K562 (cell line): ENCODE results near the gene OTUD5. TPM values are rescaled to one million over a fixed set of nuclear protein-coding genes. Genes with fewer than 3 reads are reported as not detected.

ENCODE experiments used
- ATF1 ChIP-seq, 2 experiments: fragments of 450-650 bp in 1 of 2; IDR thresholded peaks; 2 replicates each; pipeline ENCODE4 v1.6.1; 2016; ENCODE audit warnings: missing compliant biosample characterization in 1 of 2, missing genetic modification characterization in 1 of 2
- BMI1 ChIP-seq: fragments of 150-350 bp; IDR thresholded peaks from 2 replicates; pipeline ENCODE4 v1.6.1; 2014; ENCODE audit warnings: low read length
- CTBP1 ChIP-seq: fragments of 450-650 bp; IDR thresholded peaks from 2 replicates; pipeline ENCODE4 v1.6.1; 2016; ENCODE audit warnings: borderline replicate concordance
- FOXK2 ChIP-seq, 2 experiments: fragments of 450-650 bp; IDR thresholded peaks in 1 of 2; conservative IDR thresholded peaks in 1 of 2; 2 replicates each; pipeline ENCODE4 v1.6.1; 2016; ENCODE audit warnings: low read depth in 2 of 2, mild to moderate bottlenecking in 1 of 2
- GABPA ChIP-seq: fragments of 200-800 bp; sonication (Bioruptor generic); conservative IDR thresholded peaks from 2 replicates; pipeline ENCODE4 v1.6.1; 2016; ENCODE audit warnings: low read depth, missing genetic modification characterization, missing compliant biosample characterization
- HNRNPLL ChIP-seq: fragments of 200-400 bp; formaldehyde crosslinking; IDR thresholded peaks from 2 replicates; pipeline ENCODE4 v1.6.1; 2017; ENCODE audit warnings: low read length, low read depth, mild to moderate bottlenecking; ENCODE audit not compliant: poor library complexity, severe bottlenecking
- NFYB ChIP-seq: IDR thresholded peaks from 2 replicates; pipeline ENCODE4 v1.6.1; 2011; ENCODE audit warnings: mild to moderate bottlenecking, moderate library complexity; ENCODE audit not compliant: insufficient read length; ENCODE audit errors: extremely low read depth
- POLR2H ChIP-seq: IDR thresholded peaks from 2 replicates; pipeline ENCODE4 v1.6.1; 2016; ENCODE audit warnings: missing genetic modification characterization, low read depth, mild to moderate bottlenecking, control low read depth, missing compliant biosample characterization, moderate library complexity
- RBBP5 ChIP-seq: fragments of 200-600 bp; sonication (generic); IDR thresholded peaks from 2 replicates; pipeline ENCODE4 v1.6.1; 2012; ENCODE audit warnings: borderline replicate concordance, mild to moderate bottlenecking, low read length, control low read depth, inconsistent platforms; ENCODE audit not compliant: insufficient read depth, poor library complexity, severe bottlenecking
- SNRNP70 ChIP-seq: fragments of 200-400 bp; formaldehyde crosslinking; optimal IDR thresholded peaks from 2 replicates; pipeline ENCODE3; 2017; ENCODE audit warnings: low read depth, low read length
- ZNF699 ChIP-seq: fragments of 250-450 bp; sonication (Bioruptor Pico); IDR thresholded peaks from 2 replicates; pipeline ENCODE4 v1.8.0; 2021; ENCODE audit warnings: mild to moderate bottlenecking, moderate library complexity; ENCODE audit not compliant: insufficient replicate concordance
- polyA plus RNA-seq, 8 experiments: library from polyadenylated mRNA; depleted of rRNA in 4 of 8; stranded (reverse) in 5 of 8; unstranded in 3 of 8; fragments of >200 nt; fragmentation: Nextera tagmentation in 2 of 8; fragmentation: Illumina TruSeq in 1 of 8; extraction: Ambion mirVana in 2 of 8; extraction: Trizol in 1 of 8; gene quantifications; 2 replicates each; pipeline versions ENCODE4 v1.2.1 to v1.2.3, GENCODE V29; 2011 to 2014; ENCODE audit warnings: inconsistent platforms in 1 of 8, missing spikeins in 1 of 8
- total RNA-seq, 7 experiments: library from RNA; depleted of rRNA in 6 of 7; stranded (reverse); fragments of >200 nt in 6 of 7; fragmentation: Illumina TruSeq in 2 of 7; extraction: Trizol in 2 of 7; gene quantifications; 2 replicates each; pipeline versions ENCODE4 v1.2.1 to v1.2.3, GENCODE V29; 2011 to 2021; ENCODE audit warnings: low replicate concordance in 1 of 7
- TF ChIP-seq, protein P1 (sequence below): sonication (generic); formaldehyde crosslinking; IDR thresholded peaks from 2 replicates; pipeline ENCODE4 v1.8.1; 2023; ENCODE audit warnings: mild to moderate bottlenecking, missing genetic modification reagents, moderate library complexity
- TF ChIP-seq, protein P2 (sequence below), 2 experiments: fragments of 450-650 bp; IDR thresholded peaks; 2 replicates each; pipeline ENCODE4 v1.6.1; 2016
- TF ChIP-seq, protein P3 (sequence below): sonication (generic); formaldehyde crosslinking; IDR thresholded peaks from 2 replicates; pipeline ENCODE4 v1.8.0; 2022; ENCODE audit warnings: missing genetic modification reagents, mild to moderate bottlenecking, moderate library complexity, borderline replicate concordance
- TF ChIP-seq, protein P4 (sequence below): sonication (generic); formaldehyde crosslinking; IDR thresholded peaks from 2 replicates; pipeline ENCODE4 v1.8.0; 2022; ENCODE audit warnings: mild to moderate bottlenecking, missing genetic modification reagents
- TF ChIP-seq, protein P5 (sequence below): fragments of 450-650 bp; formaldehyde crosslinking; IDR thresholded peaks from 2 replicates; pipeline ENCODE4 v1.4.0; 2022; ENCODE audit warnings: missing genetic modification characterization

OTUD5 gene
- total and polyA plus RNA-seq, 9 of the 15 experiments (the other 6 are each of a cell fraction or from before 2014, with no cell fraction given) = 3.6 to 102 (median 59.0) TPM

DNA sequence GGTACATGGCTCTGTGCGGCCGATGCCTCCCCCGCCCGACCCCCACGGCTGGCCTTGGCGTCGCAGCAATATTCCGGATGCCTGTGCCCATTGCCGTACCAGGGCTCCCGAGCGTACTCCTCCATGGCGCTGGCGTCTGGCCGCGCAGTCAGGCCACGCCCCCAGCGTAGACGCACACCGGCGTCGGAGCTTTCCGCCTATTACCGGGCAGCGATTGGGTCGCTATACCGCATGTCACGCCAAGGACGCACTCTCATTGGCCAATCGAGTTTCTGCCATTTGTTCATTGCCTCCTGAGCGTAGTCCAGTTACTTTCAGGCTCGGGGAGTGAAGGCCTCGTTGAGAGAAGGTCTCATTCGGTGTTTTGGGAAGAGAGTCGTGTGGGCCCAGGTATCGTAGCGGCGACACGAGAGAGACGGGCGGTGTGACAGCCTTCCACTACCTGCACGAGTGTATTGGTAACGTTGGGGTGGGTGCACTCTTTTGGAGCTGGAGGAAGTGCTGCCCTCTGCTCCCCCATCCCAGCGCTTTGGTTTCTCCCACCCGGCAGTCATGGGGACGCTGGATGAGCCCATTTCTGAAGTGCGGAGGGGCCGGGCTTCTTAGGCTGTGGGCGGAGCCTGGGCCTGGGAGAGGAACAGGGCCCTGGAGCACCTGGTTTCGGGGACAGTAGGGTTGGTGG is 59.6 kb downstream of the OTUD5 start, which contains the start of the genes PQBP1 and TIMM17B (continued):
- TF ChIP-seq, protein P1, sequence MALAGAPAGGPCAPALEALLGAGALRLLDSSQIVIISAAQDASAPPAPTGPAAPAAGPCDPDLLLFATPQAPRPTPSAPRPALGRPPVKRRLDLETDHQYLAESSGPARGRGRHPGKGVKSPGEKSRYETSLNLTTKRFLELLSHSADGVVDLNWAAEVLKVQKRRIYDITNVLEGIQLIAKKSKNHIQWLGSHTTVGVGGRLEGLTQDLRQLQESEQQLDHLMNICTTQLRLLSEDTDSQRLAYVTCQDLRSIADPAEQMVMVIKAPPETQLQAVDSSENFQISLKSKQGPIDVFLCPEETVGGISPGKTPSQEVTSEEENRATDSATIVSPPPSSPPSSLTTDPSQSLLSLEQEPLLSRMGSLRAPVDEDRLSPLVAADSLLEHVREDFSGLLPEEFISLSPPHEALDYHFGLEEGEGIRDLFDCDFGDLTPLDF (CRISPR knock-in tag) = peak; percentile 16; the same call in 1 of the 2 replicates
- TF ChIP-seq POLR2H (tag) (peak; percentile 91), BMI1 (0 out of 2 replicates have a peak, but pooled peaks have one; percentile 10), SNRNP70 (no peak), ATF1 (CRISPR knock-in tag; IDR thresholded peaks at IDR 0.05) (peak; percentile 44; the same call in 1 of the 2 replicates), ATF1 (tag; IDR thresholded peaks at IDR 0.05) (peak; percentile 95), RBBP5 (peak; percentile 85), ZNF699 (CRISPR knock-in tag) (no peak), CTBP1 (no peak), GABPA (peak; percentile 72), HNRNPLL (peak; percentile 96), NFYB (peak; percentile 41), FOXK2 (conservative IDR thresholded peaks at IDR 0.05 in 1 of 2, IDR thresholded peaks at IDR 0.05 in 1 of 2; ENCODE audit: low read depth in 2 of 2) (peak in 1 of 2 experiments; percentile 99; a peak in 2 of 4 replicates)
- TF ChIP-seq, protein P2, sequence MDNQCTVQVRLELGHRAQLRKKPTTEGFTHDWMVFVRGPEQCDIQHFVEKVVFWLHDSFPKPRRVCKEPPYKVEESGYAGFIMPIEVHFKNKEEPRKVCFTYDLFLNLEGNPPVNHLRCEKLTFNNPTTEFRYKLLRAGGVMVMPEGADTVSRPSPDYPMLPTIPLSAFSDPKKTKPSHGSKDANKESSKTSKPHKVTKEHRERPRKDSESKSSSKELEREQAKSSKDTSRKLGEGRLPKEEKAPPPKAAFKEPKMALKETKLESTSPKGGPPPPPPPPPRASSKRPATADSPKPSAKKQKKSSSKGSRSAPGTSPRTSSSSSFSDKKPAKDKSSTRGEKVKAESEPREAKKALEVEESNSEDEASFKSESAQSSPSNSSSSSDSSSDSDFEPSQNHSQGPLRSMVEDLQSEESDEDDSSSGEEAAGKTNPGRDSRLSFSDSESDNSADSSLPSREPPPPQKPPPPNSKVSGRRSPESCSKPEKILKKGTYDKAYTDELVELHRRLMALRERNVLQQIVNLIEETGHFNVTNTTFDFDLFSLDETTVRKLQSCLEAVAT (IDR thresholded peaks at IDR 0.05) = peak in 1 of 2 experiments; percentile 65; a peak in 1 of 4 replicates
- TF ChIP-seq, protein P3, sequence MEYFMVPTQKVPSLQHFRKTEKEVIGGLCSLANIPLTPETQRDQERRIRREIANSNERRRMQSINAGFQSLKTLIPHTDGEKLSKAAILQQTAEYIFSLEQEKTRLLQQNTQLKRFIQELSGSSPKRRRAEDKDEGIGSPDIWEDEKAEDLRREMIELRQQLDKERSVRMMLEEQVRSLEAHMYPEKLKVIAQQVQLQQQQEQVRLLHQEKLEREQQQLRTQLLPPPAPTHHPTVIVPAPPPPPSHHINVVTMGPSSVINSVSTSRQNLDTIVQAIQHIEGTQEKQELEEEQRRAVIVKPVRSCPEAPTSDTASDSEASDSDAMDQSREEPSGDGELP (CRISPR knock-in tag) = peak; percentile 58; the same call in 1 of the 2 replicates
- TF ChIP-seq, protein P4, sequence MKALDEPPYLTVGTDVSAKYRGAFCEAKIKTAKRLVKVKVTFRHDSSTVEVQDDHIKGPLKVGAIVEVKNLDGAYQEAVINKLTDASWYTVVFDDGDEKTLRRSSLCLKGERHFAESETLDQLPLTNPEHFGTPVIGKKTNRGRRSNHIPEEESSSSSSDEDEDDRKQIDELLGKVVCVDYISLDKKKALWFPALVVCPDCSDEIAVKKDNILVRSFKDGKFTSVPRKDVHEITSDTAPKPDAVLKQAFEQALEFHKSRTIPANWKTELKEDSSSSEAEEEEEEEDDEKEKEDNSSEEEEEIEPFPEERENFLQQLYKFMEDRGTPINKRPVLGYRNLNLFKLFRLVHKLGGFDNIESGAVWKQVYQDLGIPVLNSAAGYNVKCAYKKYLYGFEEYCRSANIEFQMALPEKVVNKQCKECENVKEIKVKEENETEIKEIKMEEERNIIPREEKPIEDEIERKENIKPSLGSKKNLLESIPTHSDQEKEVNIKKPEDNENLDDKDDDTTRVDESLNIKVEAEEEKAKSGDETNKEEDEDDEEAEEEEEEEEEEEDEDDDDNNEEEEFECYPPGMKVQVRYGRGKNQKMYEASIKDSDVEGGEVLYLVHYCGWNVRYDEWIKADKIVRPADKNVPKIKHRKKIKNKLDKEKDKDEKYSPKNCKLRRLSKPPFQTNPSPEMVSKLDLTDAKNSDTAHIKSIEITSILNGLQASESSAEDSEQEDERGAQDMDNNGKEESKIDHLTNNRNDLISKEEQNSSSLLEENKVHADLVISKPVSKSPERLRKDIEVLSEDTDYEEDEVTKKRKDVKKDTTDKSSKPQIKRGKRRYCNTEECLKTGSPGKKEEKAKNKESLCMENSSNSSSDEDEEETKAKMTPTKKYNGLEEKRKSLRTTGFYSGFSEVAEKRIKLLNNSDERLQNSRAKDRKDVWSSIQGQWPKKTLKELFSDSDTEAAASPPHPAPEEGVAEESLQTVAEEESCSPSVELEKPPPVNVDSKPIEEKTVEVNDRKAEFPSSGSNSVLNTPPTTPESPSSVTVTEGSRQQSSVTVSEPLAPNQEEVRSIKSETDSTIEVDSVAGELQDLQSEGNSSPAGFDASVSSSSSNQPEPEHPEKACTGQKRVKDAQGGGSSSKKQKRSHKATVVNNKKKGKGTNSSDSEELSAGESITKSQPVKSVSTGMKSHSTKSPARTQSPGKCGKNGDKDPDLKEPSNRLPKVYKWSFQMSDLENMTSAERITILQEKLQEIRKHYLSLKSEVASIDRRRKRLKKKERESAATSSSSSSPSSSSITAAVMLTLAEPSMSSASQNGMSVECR = peak; percentile 77
- TF ChIP-seq, protein P5, sequence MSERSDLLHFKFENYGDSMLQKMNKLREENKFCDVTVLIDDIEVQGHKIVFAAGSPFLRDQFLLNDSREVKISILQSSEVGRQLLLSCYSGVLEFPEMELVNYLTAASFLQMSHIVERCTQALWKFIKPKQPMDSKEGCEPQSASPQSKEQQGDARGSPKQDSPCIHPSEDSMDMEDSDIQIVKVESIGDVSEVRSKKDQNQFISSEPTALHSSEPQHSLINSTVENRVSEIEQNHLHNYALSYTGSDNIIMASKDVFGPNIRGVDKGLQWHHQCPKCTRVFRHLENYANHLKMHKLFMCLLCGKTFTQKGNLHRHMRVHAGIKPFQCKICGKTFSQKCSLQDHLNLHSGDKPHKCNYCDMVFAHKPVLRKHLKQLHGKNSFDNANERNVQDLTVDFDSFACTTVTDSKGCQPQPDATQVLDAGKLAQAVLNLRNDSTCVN (CRISPR knock-in tag) = peak; percentile 28; the same call in 1 of the 2 replicates
